HG03039 (cell line): ENCODE measurements around the gene GON4L.
"Not testable (repeated sequence)": the region's sequence is repeated elsewhere in the genome, so short reads cannot be mapped to it uniquely, and the experiment has no call there.

Source experiments
- ATAC-seq: cut with Tn5 transposase; IDR thresholded peaks from one replicate; pipeline ENCODE4 v1.9.1; 2021; ENCODE audit warnings: mild to moderate bottlenecking, moderate library complexity; ENCODE audit not compliant: unreplicated experiment

GON4L gene

GRCh38 chr1:155704414-155704813 lies 152.6 kb downstream of the GON4L start:
- not testable (repeated sequence) for ATAC-seq

GRCh38 chr1:155703216-155703615 lies 153.8 kb downstream of the GON4L start:
- ATAC-seq = no peak

GRCh38 chr1:155701675-155702074 lies 155.3 kb downstream of the GON4L start:
- not testable (repeated sequence) for ATAC-seq
